ENCODE measurements around the gene RASGRP3.

RASGRP3 gene

DNA sequence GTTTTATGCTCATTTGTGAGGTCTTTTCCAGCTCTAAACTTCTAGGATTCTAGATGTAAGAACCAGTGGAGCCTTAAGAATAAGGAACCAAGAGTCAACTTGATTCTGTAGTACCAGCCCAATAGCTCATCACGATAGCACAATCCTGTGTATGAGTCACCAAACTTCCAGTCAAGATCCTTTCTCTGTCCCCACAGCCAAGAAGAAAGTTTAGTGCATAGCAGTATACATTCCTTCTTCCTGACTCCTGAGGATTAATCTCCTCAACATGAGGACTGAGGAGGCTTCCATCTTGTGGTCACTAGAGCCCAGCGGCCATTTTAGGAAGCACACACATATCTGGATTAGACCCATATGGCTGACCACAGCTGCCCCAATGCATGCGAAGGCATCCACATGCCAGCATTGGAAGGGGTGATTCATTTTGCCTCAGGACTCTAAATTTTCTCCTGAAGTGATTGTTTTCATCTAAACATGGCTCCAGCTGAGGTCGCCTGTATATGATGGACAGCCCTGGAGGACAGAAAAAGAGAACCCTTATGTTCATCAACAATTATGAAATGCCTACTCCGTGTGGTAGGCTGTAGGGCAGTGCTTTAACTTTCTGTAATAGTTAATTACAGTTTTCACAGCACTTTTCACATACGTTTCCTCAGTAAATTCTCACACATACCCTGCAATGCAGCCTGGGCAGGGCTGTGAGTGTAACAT lies 53.5 kb downstream of the RASGRP3 start:
- no peaks in the 10 kb centered on the region for H3K9me3 ChIP-seq
- H3K4me3 ChIP-seq, result no peak overlapping the region
- H3K27me3 ChIP-seq (ENCODE audit: low read depth), result no peaks in the 10 kb centered on the region
- H3K36me3 ChIP-seq (replicated peaks), result no peaks in the 10 kb centered on the region
- in situ Hi-C loops (cut with MboI; ENCODE audit: low sequenced_read_pairs), result no loop called here
- DNase-seq (ENCODE audit: low spot score in 2 of 2), result no peak
- H3K4me1 ChIP-seq, result no peaks in the 10 kb centered on the region

DNA sequence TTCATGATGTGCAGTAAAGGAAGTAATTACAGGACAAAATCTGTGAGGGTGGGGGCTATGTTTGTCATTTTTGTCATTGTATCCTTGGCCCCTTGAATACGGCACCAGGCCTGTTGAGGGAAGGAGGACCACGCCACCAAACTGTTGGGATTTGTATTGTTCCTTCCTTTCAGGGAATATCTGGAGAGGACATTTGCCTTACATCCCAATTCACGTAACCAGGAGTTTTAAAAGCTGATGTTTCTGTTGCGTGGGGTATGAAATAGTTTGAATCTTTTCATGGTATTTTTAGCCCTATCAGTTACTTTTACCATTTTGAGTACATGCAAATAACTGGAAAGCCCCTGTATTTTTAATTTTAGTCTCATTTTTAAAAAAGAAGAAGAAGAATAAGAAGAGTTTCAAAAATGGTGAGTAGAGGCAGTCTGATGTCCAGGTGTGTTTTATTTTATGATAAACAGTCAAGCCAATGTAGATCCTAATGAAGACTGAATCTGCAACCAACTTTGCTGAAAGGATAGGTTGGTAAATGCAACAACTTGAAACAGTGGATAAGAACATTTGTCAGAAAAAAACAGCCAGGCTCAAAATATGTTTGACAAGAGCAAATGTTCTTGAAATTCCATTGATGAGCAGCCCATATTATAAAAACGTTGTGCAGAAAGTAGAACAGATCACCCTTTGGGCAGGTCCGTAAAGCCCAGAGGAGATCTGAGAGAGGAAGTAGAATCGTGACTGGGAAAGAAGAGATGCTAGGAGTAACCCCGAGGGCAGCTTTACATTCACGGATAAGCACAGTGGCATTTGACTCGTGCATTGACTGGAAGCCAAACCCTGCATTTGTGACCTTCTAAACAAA lies 54.5 kb downstream of the RASGRP3 start:
- in situ Hi-C loops (cut with MboI; ENCODE audit: low sequenced_read_pairs), result no loop called here

GRCh38 chr2:33531549-33532059 lies 55.2 kb downstream of the RASGRP3 start:
- in situ Hi-C loops (cut with MboI; ENCODE audit: low sequenced_read_pairs), result no loop called here
- Histone ChIP-seq H3K4me1 (no peaks in the 10 kb centered on the region), H3K4me3 (no peak overlapping the region), H3K36me3 (replicated peaks) (no peaks in the 10 kb centered on the region), H3K27me3 (ENCODE audit: low read depth) (no peaks in the 10 kb centered on the region), H3K9me3 (no peaks in the 10 kb centered on the region)
- DNase-seq (ENCODE audit: low spot score in 2 of 2), result no peak

More for the DNA sequence above, 54.5 kb downstream of the RASGRP3 start:
- H3K36me3 ChIP-seq (replicated peaks), result no peaks in the 10 kb centered on the region
- H3K4me3 ChIP-seq, result no peak overlapping the region
- DNase-seq (ENCODE audit: low spot score in 2 of 2), result no peak
- H3K27me3 ChIP-seq (ENCODE audit: low read depth), result no peaks in the 10 kb centered on the region
- H3K4me1 ChIP-seq, result no peaks in the 10 kb centered on the region
- no peaks in the 10 kb centered on the region for H3K9me3 ChIP-seq

- DNase-seq (ENCODE audit: low spot score in 2 of 2), result no peak
- Histone ChIP-seq H3K4me1 (no peaks in the 10 kb centered on the region), H3K4me3 (no peak overlapping the region), H3K36me3 (replicated peaks) (no peaks in the 10 kb centered on the region), H3K27me3 (ENCODE audit: low read depth) (no peaks in the 10 kb centered on the region), H3K9me3 (no peaks in the 10 kb centered on the region)
- in situ Hi-C loops (cut with MboI; ENCODE audit: low sequenced_read_pairs), result no loop called here
These were observed 55.7 kb downstream of the RASGRP3 start for GRCh38 chr2:33532146-33532545.

DNA sequence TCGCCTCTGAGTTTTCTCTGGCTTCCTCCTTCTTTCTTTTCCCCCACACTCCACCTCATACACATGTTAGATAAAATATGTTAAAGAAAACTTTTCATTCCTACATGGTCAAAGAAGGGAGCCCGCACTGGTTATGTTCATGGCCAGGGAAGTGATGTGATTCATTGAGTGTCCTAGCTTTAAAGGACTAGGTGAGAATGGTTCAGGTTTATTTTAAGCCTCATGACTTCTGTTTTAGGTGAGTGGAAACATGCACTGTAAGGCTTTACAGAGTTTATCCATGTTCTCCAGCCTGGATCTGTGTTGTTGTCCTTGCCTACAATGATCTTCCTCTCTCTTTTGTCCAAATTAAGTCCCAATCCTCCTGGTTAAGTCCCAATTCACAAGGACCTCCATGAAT lies 56.5 kb downstream of the RASGRP3 start:
- Histone ChIP-seq H3K36me3 (replicated peaks) (no peaks in the 10 kb centered on the region), H3K4me1 (no peaks in the 10 kb centered on the region), H3K27me3 (ENCODE audit: low read depth) (no peaks in the 10 kb centered on the region), H3K9me3 (no peaks in the 10 kb centered on the region), H3K4me3 (no peak overlapping the region)
- in situ Hi-C loops (cut with MboI; ENCODE audit: low sequenced_read_pairs), result no loop called here
- no peak for DNase-seq (ENCODE audit: low spot score in 2 of 2)

DNA sequence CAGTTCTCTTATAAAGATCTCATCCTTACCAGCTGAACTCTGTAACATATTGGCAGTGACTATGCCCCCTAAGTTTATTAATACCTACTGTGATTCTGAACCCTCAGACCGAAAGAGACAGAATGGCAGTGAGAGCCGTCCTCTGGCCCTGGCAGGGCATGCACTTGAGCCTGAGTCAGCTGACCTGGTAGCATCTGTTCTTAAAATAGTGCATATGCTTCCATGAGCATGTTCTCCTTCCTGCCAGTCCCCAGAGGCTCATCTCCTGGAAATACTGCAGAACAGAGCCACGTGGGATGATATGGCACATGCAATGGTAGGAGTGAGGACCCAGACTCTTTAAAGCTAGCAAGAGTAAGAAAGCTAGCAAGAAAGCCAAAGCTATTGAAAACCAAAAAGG lies 59.0 kb downstream of the RASGRP3 start:
- H3K9me3 ChIP-seq, result no peaks in the 10 kb centered on the region
- in situ Hi-C loops (cut with MboI; ENCODE audit: low sequenced_read_pairs), result no loop called here
- DNase-seq (ENCODE audit: low spot score in 2 of 2), result no peak

GRCh38 chr2:33541243-33541642 lies 64.8 kb downstream of the RASGRP3 start:
- Histone ChIP-seq H3K4me1 (no peaks in the 10 kb centered on the region), H3K4me3 (no peak overlapping the region), H3K9me3 (no peaks in the 10 kb centered on the region), H3K27me3 (ENCODE audit: low read depth) (no peaks in the 10 kb centered on the region), H3K36me3 (replicated peaks) (no peaks in the 10 kb centered on the region)
- in situ Hi-C loops (cut with MboI; ENCODE audit: low sequenced_read_pairs), result no loop called here
- DNase-seq (ENCODE audit: low spot score in 2 of 2), result no peak

More for the DNA sequence above, 59.0 kb downstream of the RASGRP3 start:
- no peak overlapping the region for H3K4me3 ChIP-seq
- H3K27me3 ChIP-seq (ENCODE audit: low read depth), result no peaks in the 10 kb centered on the region
- no peaks in the 10 kb centered on the region for H3K4me1 ChIP-seq
- no peaks in the 10 kb centered on the region for H3K36me3 ChIP-seq (replicated peaks)

- Histone ChIP-seq H3K27me3 (ENCODE audit: low read depth) (no peaks in the 10 kb centered on the region), H3K36me3 (replicated peaks) (no peaks in the 10 kb centered on the region), H3K9me3 (no peaks in the 10 kb centered on the region), H3K4me1 (no peaks in the 10 kb centered on the region), H3K4me3 (no peak overlapping the region)
- no peak for DNase-seq (ENCODE audit: low spot score in 2 of 2)
- in situ Hi-C loops (cut with MboI; ENCODE audit: low sequenced_read_pairs), result no loop called here
These were observed 73.8 kb downstream of the RASGRP3 start for GRCh38 chr2:33550206-33550605.

GRCh38 chr2:33552758-33553461 lies 76.5 kb downstream of the RASGRP3 start:
- Histone ChIP-seq H3K27me3 (ENCODE audit: low read depth) (no peaks in the 10 kb centered on the region), H3K4me1 (no peaks in the 10 kb centered on the region), H3K4me3 (no peak overlapping the region), H3K36me3 (replicated peaks) (no peaks in the 10 kb centered on the region), H3K9me3 (no peaks in the 10 kb centered on the region)
- DNase-seq (ENCODE audit: low spot score in 2 of 2), result no peak
- in situ Hi-C loops (cut with MboI; ENCODE audit: low sequenced_read_pairs), result no loop called here

GRCh38 chr2:33555681-33556080 lies 79.2 kb downstream of the RASGRP3 start:
- no peaks in the 10 kb centered on the region for H3K27me3 ChIP-seq (ENCODE audit: low read depth)
- no peak overlapping the region for H3K4me3 ChIP-seq
- DNase-seq (ENCODE audit: low spot score in 2 of 2), result no peak
- no peaks in the 10 kb centered on the region for H3K36me3 ChIP-seq (replicated peaks)
- H3K9me3 ChIP-seq, result no peaks in the 10 kb centered on the region
- in situ Hi-C loops (cut with MboI; ENCODE audit: low sequenced_read_pairs), result no loop called here
- no peaks in the 10 kb centered on the region for H3K4me1 ChIP-seq

- no peaks in the 10 kb centered on the region for H3K4me1 ChIP-seq
- no peaks in the 10 kb centered on the region for H3K36me3 ChIP-seq (replicated peaks)
- no peaks in the 10 kb centered on the region for H3K9me3 ChIP-seq
- no peak overlapping the region for H3K4me3 ChIP-seq
- in situ Hi-C loops (cut with MboI; ENCODE audit: low sequenced_read_pairs), result no loop called here
- DNase-seq (ENCODE audit: low spot score in 2 of 2), result no peak
- no peaks in the 10 kb centered on the region for H3K27me3 ChIP-seq (ENCODE audit: low read depth)
These were observed 82.9 kb downstream of the RASGRP3 start for GRCh38 chr2:33559328-33559727.

GRCh38 chr2:33560017-33560416 lies 83.6 kb downstream of the RASGRP3 start:
- Histone ChIP-seq H3K4me1 (no peaks in the 10 kb centered on the region), H3K9me3 (no peaks in the 10 kb centered on the region), H3K36me3 (replicated peaks) (no peaks in the 10 kb centered on the region), H3K4me3 (no peak overlapping the region), H3K27me3 (ENCODE audit: low read depth) (no peaks in the 10 kb centered on the region)
- DNase-seq (ENCODE audit: low spot score in 2 of 2), result no peak
- in situ Hi-C loops (cut with MboI; ENCODE audit: low sequenced_read_pairs), result no loop called here

GRCh38 chr2:33561872-33562271 lies 85.4 kb downstream of the RASGRP3 start:
- H3K4me3 ChIP-seq, result no peak overlapping the region
- in situ Hi-C loops (cut with MboI; ENCODE audit: low sequenced_read_pairs), result no loop called here
- no peaks in the 10 kb centered on the region for H3K36me3 ChIP-seq (replicated peaks)
- no peaks in the 10 kb centered on the region for H3K9me3 ChIP-seq
- H3K4me1 ChIP-seq, result no peaks in the 10 kb centered on the region
- no peaks in the 10 kb centered on the region for H3K27me3 ChIP-seq (ENCODE audit: low read depth)
- DNase-seq (ENCODE audit: low spot score in 2 of 2), result no peak

DNA sequence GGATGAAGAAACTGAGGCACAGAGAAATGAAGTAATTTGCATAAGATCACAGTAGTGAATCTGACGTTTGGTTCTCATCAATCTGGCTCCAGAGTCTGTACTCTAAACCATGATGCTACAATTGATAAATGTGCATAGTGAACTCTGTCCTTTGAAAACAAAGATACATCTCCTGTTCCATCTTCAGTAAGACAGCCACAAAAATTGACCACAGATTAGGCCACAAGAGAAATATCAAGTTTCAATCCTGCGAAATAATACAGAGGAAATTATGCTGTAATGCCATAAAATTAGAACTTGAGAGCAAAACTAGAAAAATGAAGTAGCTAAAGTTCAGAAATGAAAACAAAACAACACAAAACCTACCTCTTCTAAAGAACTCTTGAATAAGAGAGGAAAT lies 94.2 kb downstream of the RASGRP3 start:
- DNase-seq (ENCODE audit: low spot score in 2 of 2), result no peak
- Histone ChIP-seq H3K9me3 (no peaks in the 10 kb centered on the region), H3K27me3 (ENCODE audit: low read depth) (no peaks in the 10 kb centered on the region), H3K4me3 (no peak overlapping the region), H3K36me3 (replicated peaks) (no peaks in the 10 kb centered on the region), H3K4me1 (no peaks in the 10 kb centered on the region)
- in situ Hi-C loops (cut with MboI; ENCODE audit: low sequenced_read_pairs), result no loop called here

Data from HAP-1 (cell line).